Measurements from ENCODE around the gene FOXR2.

FOXR2 gene, protein sequence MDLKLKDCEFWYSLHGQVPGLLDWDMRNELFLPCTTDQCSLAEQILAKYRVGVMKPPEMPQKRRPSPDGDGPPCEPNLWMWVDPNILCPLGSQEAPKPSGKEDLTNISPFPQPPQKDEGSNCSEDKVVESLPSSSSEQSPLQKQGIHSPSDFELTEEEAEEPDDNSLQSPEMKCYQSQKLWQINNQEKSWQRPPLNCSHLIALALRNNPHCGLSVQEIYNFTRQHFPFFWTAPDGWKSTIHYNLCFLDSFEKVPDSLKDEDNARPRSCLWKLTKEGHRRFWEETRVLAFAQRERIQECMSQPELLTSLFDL

DNA sequence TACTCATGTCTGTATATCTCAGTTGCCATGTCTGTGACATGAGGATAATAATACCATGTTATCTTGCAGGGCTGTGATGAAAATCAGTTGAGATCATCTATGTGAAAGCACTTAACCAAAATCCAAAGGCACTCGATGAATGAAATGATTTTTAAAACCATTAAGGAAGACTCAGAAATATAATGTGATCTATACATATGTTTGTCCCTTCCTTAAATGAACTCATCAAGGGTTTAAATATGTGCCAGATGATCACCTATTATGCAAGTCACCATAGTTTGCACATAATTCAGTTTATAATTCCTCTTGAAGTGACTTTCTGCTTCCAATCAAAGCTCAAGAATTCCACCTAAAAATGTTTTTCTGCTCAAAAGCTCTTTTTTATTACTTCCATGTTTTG, at the start of gene FOXR2:
Gene FOXR2, plus strand, starts transcription at position 301 of the 400 bp plus-strand sequence. CDS start 312 bp downstream, outside the sequence.
- DNase-seq (ENCODE audit: low spot score): no peak

DNA sequence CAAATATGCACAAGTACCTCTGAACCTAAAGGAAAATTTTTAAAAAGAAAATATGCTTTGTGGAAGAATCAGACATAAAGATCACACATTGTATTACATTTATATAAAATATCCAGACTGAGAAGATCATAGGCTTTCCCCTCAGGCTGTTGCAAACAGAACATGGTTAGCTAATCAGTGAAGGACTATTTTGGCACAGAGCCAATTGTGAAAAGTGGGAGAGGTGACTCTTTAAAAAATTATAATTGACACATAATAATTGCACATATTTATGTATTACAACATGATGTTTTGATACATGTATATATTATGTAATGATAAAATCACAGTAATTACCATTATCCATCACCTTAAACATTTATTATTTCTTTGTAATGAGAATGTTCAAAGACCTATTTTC, 44.1 kb upstream of the FOXR2 start:
- no peak for DNase-seq (ENCODE audit: low spot score)

DNA sequence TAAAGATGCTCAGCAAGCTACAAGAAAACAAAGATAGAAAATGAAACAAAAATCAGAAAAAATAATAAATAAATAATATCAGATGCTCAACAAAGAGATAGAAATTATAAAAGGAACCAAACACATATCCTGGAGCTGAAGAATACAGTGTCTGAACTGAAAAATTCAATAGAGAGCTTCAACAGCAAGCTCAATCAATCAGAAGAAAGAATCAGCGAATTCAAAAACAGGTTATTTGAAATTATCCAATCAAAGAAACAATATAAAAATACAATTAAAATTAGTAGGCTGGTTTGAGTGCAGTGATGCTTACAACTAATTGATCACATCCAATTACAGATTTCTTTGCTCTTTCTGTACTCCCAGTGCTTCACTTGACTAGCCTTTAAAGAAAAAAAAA, 40.8 kb upstream of the FOXR2 start:
- DNase-seq (ENCODE audit: low spot score): no peak

DNA sequence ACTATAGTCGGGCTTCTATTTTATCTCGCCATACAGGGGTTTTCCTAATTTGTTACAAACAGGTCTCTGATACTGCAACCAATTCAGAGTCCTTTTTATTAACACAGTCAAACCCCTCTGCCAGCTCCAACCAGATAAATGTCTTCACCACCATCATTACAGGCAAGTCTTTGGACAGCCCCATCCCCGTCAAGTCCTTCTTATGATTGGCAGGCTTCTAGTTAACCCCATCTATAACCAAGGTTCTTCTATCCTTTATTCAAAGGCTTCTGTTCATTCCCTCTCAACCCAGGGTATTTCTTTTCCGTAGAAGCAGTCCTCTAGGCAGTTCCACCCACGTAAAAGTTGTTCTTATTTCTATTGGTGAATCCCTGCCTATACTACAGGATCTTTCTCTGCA, 29.9 kb upstream of the FOXR2 start:
- no peak for DNase-seq (ENCODE audit: low spot score)

DNA sequence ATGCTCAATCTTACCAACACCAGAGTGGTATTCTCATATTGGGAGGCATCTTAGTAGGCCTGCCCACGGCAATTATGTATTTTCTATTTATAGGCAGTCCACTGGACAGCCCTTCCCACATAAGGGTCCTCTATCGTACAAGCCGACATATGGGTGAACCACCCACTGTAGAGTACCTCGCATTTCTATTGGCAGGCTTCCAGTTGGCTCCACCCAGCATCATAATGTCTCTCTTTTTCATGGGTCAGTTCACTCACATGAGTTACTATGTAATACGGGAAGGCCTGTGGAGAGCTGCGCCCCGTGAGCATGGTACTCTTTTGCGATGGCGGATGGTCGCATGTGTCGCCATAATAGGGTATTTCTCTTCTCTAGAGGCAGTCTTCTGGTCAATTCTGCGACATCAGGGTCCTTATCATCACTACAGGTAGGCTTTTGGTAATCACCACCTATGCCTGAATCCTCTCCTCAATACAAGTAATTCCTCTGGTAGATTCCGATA, 29.4 kb upstream of the FOXR2 start:
- no peak for DNase-seq (ENCODE audit: low spot score)

DNA sequence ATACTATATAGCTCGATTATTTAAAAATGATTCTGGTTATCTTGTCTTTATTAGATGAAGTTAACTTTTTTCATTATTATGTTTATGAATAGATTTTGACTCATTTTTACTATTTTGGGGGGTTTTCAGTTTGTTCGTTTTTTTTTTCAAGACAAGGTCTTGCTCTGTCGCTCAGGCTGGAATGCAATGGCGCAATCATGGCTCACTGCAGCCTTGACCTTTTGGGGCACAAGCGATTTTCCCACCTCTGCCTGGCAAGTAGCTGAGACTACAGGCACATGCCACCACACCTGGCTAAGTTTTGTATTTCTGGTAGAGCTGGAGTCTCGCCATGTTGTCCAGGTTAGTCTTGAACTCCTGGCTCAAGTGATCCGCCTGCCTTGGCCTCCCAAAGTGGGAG, 24.9 kb upstream of the FOXR2 start:
- no peak for DNase-seq (ENCODE audit: low spot score)

DNA sequence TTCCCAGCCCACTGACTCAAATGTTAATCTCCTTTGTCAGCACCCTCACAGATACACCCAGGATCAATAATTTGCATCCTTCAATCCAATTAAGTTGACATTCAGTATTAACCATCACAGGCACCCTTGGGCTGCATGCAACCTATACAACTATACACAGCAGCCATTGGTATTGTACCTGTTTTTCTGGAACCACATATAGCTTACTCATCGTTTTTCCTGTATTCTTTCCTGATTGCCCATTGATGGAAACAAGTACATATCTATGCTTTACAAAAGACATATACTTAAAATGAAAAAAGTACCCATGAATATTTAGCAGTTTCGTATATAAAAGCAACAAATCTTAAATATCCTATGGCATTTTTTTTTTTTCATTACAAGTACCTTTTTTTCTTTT, 3.7 kb upstream of the FOXR2 start:
- DNase-seq (ENCODE audit: low spot score): no peak

DNA sequence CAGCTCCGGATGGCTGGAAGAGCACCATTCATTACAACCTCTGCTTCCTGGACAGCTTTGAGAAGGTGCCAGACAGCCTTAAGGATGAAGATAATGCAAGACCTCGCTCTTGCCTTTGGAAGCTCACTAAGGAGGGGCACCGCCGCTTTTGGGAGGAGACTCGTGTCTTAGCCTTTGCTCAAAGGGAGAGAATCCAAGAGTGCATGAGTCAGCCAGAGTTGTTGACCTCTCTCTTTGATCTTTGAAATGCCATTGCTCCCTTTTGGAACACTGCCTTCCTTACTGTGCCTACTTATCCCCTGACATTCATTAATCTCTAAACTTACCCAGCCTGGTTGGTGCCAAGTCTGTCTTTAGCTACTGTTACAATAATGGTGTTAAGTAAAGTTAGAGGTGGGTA, 1.2 kb downstream of the FOXR2 start:
- DNase-seq (ENCODE audit: low spot score): no peak

DNA sequence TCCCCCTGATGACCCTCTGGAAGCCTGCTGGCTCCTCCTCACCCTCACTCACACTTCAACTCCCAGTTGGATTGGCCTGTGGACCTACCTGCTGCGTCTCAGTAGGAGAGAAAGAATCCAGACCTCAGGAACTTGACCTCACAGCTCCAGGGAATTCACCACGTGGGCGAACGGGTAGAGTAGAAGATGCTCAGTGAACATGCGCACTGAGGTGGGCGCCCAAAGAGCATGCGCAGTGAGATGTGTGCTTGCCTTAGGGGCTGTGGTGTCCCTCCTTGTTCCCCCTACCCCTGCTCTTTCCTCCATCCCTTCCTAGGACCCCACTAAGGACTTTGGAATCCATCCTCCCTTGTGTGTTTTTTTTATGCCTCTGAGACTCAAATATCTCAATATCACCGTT, 12.9 kb downstream of the FOXR2 start:
- DNase-seq (ENCODE audit: low spot score): no peak

DNA sequence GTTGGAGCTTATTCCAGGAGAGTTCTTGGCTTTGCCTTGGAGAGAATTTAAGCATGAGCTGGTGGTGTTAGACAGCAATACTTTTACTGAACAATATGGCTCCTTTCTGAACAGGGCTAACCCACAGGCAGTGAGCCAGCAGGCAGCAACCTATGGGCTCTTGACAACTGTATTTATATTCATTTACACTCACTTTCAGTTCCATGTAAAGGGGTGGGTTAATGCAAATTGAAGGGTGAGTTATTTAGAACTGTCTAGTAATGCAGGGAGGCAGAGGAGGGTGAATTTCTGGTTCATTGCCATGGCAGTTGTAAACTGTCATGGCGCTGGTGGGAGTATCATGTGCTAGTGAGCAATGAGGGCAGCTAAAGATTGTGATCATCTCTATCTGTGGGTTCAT, 15.7 kb downstream of the FOXR2 start:
- no peak for DNase-seq (ENCODE audit: low spot score)

DNA sequence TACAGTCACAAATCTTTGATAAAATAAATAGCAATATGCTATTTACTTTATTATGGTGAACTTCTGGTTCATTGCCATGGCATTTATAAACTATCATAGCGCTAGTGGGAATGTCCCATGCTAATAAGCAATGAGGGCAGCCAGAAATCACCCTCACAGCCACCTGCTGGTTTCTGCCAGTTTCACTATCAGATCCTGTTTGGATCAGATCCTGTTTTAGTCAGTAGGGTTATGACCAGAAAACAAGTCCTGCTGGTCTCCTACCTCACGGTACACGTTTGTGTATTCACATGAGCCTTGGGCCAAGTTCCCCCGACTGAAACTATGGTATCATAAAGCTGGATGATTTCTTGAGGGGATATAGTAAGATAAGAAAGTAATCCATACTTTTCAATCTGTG, 17.7 kb downstream of the FOXR2 start:
- no peak for DNase-seq (ENCODE audit: low spot score)

DNA sequence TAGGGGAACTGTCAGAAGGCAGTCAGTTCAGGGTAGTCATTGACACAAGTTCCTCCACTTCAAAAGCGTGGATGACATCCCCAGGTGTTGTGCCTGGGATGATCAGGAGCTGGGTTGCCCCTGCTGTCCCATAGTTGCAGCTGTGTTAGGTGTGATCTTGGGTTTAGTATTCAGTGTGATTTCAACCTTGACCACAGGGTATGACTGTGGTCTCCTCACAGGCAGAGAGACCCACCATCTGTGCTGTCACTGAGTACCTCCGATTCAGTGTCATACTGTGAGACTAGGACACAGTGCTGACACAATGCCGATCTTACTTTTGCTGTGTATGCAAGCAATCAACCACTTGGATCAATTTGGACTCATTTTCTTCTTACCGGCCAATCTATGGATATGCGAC, 25.2 kb downstream of the FOXR2 start:
- DNase-seq (ENCODE audit: low spot score): no peak

DNA sequence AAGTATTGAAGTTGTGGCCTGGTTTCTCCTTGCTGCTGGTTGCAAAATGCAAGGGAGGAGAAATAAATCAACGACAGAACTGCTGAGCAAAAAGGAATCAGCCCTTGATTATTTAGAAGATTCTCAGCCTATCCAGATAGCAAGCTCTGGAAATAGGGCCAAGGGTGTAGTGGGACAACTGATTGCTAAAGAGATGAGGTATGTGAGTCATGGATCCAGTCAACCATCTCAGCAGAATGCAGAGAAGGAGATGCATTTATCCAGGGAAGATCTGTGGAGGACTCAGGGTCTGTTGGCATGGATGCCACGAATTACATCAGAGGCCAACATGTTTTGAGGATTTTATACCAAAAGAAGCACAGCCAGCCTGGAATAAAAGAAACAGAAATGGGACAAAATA, 36.7 kb downstream of the FOXR2 start:
- DNase-seq (ENCODE audit: low spot score): no peak

DNA sequence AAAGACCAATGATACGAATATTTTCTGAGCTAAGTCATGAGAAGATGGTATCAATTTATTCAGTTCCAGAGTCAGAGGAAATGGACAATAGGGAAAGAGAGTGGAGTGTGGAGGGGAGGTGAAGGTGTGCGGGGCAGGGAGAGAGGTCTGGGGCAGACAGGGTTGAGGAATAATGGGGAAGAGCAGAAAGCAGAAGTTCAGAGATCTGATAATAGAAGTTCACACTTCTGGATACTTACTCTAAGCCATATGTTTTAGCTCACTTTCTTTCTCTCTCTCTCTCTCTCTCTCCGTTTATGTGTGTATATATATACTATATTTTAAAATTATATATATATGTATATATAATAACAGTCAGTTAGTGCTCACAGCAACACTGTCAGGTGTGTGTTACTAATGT, 40.4 kb downstream of the FOXR2 start:
- no peak for DNase-seq (ENCODE audit: low spot score)

DNA sequence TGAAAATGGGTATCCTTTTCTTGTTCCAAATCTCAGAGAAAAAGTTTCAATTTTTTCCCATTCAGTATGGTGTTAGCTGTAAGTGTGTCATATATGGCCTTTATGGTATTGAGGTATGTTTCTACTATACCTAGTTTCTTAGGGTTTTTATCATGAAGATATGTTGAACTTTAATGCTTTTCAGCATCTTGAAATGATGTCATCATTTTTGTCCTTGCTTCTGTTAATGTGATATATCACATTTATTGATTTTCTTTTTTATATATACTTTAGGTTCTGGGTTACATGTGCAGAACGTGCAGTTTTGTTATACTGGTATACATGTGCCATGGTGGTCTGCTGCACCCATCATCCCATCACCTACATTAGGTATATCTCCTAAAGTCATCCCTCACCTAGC, 44.9 kb downstream of the FOXR2 start:
- no peak for DNase-seq (ENCODE audit: low spot score)
